Measurements from ENCODE around the gene SPNS2. TPM values are rescaled to one million over a fixed set of nuclear protein-coding genes. Genes with fewer than 3 reads are reported as not detected.

The SPNS2 gene
- total and polyA plus RNA-seq, 4 donors, result 4.0 to 9.0 (median 5.2) TPM

GRCh38 chr17:4562015-4562969, 63.6 kb downstream of the SPNS2 start:
- no peaks in the 10 kb centered on the region for H3K9me3 ChIP-seq (ENCODE audit: control insufficient read depth in 4 of 4, low read length in 3 of 4)
- H3K27me3 ChIP-seq (ENCODE audit: control insufficient read depth in 4 of 4, insufficient read depth in 4 of 4, low read length in 3 of 4), result no peaks in the 10 kb centered on the region
- no peak for DNase-seq (ENCODE audit: low spot score)
- no peaks in the 10 kb centered on the region for H3K36me3 ChIP-seq (ENCODE audit: control insufficient read depth in 4 of 4, insufficient read depth in 3 of 4, low read depth in 1 of 4, low read length in 3 of 4)
- no peak for TF ChIP-seq TAF1 (conservative IDR thresholded peaks at IDR 0.05)
- no peak for TF ChIP-seq REST (IDR thresholded peaks at IDR 0.05)
- TF ChIP-seq, protein P1, sequence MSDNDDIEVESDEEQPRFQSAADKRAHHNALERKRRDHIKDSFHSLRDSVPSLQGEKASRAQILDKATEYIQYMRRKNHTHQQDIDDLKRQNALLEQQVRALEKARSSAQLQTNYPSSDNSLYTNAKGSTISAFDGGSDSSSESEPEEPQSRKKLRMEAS (IDR thresholded peaks at IDR 0.05), result no peak
- no peak for TF ChIP-seq ATF3 (IDR thresholded peaks at IDR 0.05)
- TF ChIP-seq, protein P2, sequence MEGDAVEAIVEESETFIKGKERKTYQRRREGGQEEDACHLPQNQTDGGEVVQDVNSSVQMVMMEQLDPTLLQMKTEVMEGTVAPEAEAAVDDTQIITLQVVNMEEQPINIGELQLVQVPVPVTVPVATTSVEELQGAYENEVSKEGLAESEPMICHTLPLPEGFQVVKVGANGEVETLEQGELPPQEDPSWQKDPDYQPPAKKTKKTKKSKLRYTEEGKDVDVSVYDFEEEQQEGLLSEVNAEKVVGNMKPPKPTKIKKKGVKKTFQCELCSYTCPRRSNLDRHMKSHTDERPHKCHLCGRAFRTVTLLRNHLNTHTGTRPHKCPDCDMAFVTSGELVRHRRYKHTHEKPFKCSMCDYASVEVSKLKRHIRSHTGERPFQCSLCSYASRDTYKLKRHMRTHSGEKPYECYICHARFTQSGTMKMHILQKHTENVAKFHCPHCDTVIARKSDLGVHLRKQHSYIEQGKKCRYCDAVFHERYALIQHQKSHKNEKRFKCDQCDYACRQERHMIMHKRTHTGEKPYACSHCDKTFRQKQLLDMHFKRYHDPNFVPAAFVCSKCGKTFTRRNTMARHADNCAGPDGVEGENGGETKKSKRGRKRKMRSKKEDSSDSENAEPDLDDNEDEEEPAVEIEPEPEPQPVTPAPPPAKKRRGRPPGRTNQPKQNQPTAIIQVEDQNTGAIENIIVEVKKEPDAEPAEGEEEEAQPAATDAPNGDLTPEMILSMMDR (IDR thresholded peaks at IDR 0.05; ENCODE audit: low read depth, low read length, missing input control), result no peak
- TF ChIP-seq NR2F2 (IDR thresholded peaks at IDR 0.05), result no peak
- TF ChIP-seq HNF4G (IDR thresholded peaks at IDR 0.05), result no peak
- no peak for TF ChIP-seq YY1 (IDR thresholded peaks at IDR 0.05)
- no peak for TF ChIP-seq ZBTB33 (IDR thresholded peaks at IDR 0.05)
- no peak for TF ChIP-seq GABPA (IDR thresholded peaks at IDR 0.05 in 1 of 2, conservative IDR thresholded peaks at IDR 0.05 in 1 of 2)
- TF ChIP-seq RAD21 (IDR thresholded peaks at IDR 0.05), result no peak
- TF ChIP-seq FOXA2 (IDR thresholded peaks at IDR 0.05), result no peak
- no peak for TF ChIP-seq HNF4A (conservative IDR thresholded peaks at IDR 0.05)
- TF ChIP-seq JUND (IDR thresholded peaks at IDR 0.05), result no peak
- TF ChIP-seq RXRA (IDR thresholded peaks at IDR 0.05), result no peak
- no peak for TF ChIP-seq EGR1 (IDR thresholded peaks at IDR 0.05; ENCODE audit: low read depth in 2 of 2)
- H3K4me3 ChIP-seq (ENCODE audit: low read depth in 1 of 3, low read length in 3 of 3), result no peak overlapping the region
- no peak overlapping the region for H3K9ac ChIP-seq (ENCODE audit: low read depth in 1 of 2, low read length in 2 of 2)
- no peak overlapping the region for H3K27ac ChIP-seq (ENCODE audit: low read depth in 1 of 2, low read length in 2 of 2)
- peaks cover 0 to 12% (median 2%) of the 10 kb centered on the region in 4 donors for H3K4me1 ChIP-seq (ENCODE audit: control insufficient read depth in 4 of 4, insufficient read depth in 4 of 4, low read length in 3 of 4)
- WGBS, result 74% methylated on average over 8 of the region's 8 CpGs

Measured in liver (tissue), 9 donors.